Muscle layer of colon (tissue), 2 donors: ENCODE measurements around the gene GOLGA3.
"Not testable (repeated sequence)": the region's sequence is repeated elsewhere in the genome, so short reads cannot be mapped to it uniquely, and the experiment has no call there.

Experiments used
- H3K27ac ChIP-seq: one replicate; pipeline ENCODE4 v1.7.0; 2013; ENCODE audit warnings: low read depth, mild to moderate bottlenecking, low read length, moderate library complexity
- H3K27me3 ChIP-seq, 2 donors: one replicate each; pipeline ENCODE4 v1.7.0; 2013; ENCODE audit warnings: low read length in 2 of 2, mild to moderate bottlenecking in 2 of 2; ENCODE audit not compliant: insufficient read depth in 2 of 2, control insufficient read depth in 1 of 2
- H3K36me3 ChIP-seq: one replicate; pipeline ENCODE4 v1.7.0; 2013; ENCODE audit warnings: mild to moderate bottlenecking, low read length; ENCODE audit not compliant: insufficient read depth
- H3K4me1 ChIP-seq: one replicate; pipeline ENCODE4 v1.7.0; 2013; ENCODE audit warnings: mild to moderate bottlenecking, low read length; ENCODE audit not compliant: insufficient read depth
- H3K4me3 ChIP-seq, 2 donors: one replicate each; pipeline ENCODE4 v1.7.0; 2013; ENCODE audit warnings: low read length in 2 of 2, low read depth in 1 of 2, mild to moderate bottlenecking in 1 of 2, moderate library complexity in 1 of 2
- H3K9ac ChIP-seq: one replicate; pipeline ENCODE4 v1.7.0; 2013; ENCODE audit warnings: low read length
- H3K9me3 ChIP-seq: one replicate; pipeline ENCODE4 v1.7.0; 2013; ENCODE audit warnings: mild to moderate bottlenecking, low read length
- donor health status: abdominal sarcoma.
- donor health status: Adenocarcinoma of cecum.

GOLGA3 gene

GRCh38 chr12:132856581-132856980 lies 27.9 kb upstream of the GOLGA3 start:
- Histone ChIP-seq H3K9ac (no peak overlapping the region), H3K27me3 (no peaks in the 10 kb centered on the region), H3K27ac (no peak overlapping the region), H3K36me3 (peaks cover 72% of the 10 kb centered on the region), H3K9me3 (no peaks in the 10 kb centered on the region), H3K4me1 (no peaks in the 10 kb centered on the region), H3K4me3 (no peak overlapping the region)

GRCh38 chr12:132855211-132855610 lies 26.5 kb upstream of the GOLGA3 start:
- H3K36me3 ChIP-seq = peaks cover 69% of the 10 kb centered on the region
- H3K27ac ChIP-seq, H3K9ac ChIP-seq, H3K4me1 ChIP-seq, H3K27me3 ChIP-seq, H3K4me3 ChIP-seq, H3K9me3 ChIP-seq: not testable (repeated sequence)

- Histone ChIP-seq H3K4me1 (no peaks in the 10 kb centered on the region), H3K4me3 (no peak overlapping the region), H3K9ac (no peak overlapping the region), H3K27me3 (no peaks in the 10 kb centered on the region), H3K27ac (no peak overlapping the region), H3K9me3 (no peaks in the 10 kb centered on the region), H3K36me3 (peaks cover 65% of the 10 kb centered on the region)
Measured at GRCh38 chr12:132853285-132854092, 24.8 kb upstream of the GOLGA3 start.

- H3K4me3 ChIP-seq = no peak overlapping the region
- no peak overlapping the region for H3K9ac ChIP-seq
- H3K4me1 ChIP-seq = no peaks in the 10 kb centered on the region
- H3K36me3 ChIP-seq = peaks cover 68% of the 10 kb centered on the region
- no peaks in the 10 kb centered on the region for H3K9me3 ChIP-seq
- no peaks in the 10 kb centered on the region for H3K27me3 ChIP-seq
- H3K27ac ChIP-seq = no peak overlapping the region
Measured at GRCh38 chr12:132852496-132852895, 23.8 kb upstream of the GOLGA3 start.

- Histone ChIP-seq H3K9ac (no peak overlapping the region), H3K27ac (no peak overlapping the region), H3K9me3 (no peaks in the 10 kb centered on the region), H3K36me3 (peaks cover 68% of the 10 kb centered on the region), H3K4me3 (no peak overlapping the region), H3K4me1 (no peaks in the 10 kb centered on the region), H3K27me3 (no peaks in the 10 kb centered on the region)
Measured at GRCh38 chr12:132851465-132851864, 22.8 kb upstream of the GOLGA3 start.

- no peak overlapping the region for H3K9ac ChIP-seq
- H3K4me3 ChIP-seq = no peak overlapping the region
- H3K27ac ChIP-seq = no peak overlapping the region
- H3K36me3 ChIP-seq = peaks cover 62% of the 10 kb centered on the region
- H3K27me3 ChIP-seq = no peaks in the 10 kb centered on the region
- H3K4me1 ChIP-seq = no peaks in the 10 kb centered on the region
- no peaks in the 10 kb centered on the region for H3K9me3 ChIP-seq
Measured at GRCh38 chr12:132850291-132850690, 21.6 kb upstream of the GOLGA3 start.

GRCh38 chr12:132848521-132848920 lies 19.9 kb upstream of the GOLGA3 start:
- Histone ChIP-seq H3K9me3 (no peaks in the 10 kb centered on the region), H3K4me1 (no peaks in the 10 kb centered on the region), H3K9ac (no peak overlapping the region), H3K36me3 (peaks cover 52% of the 10 kb centered on the region), H3K27me3 (no peaks in the 10 kb centered on the region), H3K4me3 (no peak overlapping the region), H3K27ac (no peak overlapping the region)

GRCh38 chr12:132847363-132848356 lies 19.0 kb upstream of the GOLGA3 start:
- Histone ChIP-seq H3K36me3 (peaks cover 50% of the 10 kb centered on the region), H3K27me3 (no peaks in the 10 kb centered on the region), H3K9ac (no peak overlapping the region), H3K27ac (no peak overlapping the region), H3K4me3 (no peak overlapping the region), H3K4me1 (no peaks in the 10 kb centered on the region), H3K9me3 (no peaks in the 10 kb centered on the region)

- H3K4me1 ChIP-seq, H3K27ac ChIP-seq, H3K27me3 ChIP-seq, H3K9ac ChIP-seq, H3K4me3 ChIP-seq, H3K9me3 ChIP-seq: not testable (repeated sequence)
- H3K36me3 ChIP-seq = peaks cover 53% of the 10 kb centered on the region
Measured at GRCh38 chr12:132844681-132845080, 16.0 kb upstream of the GOLGA3 start.

- Histone ChIP-seq H3K4me1 (peaks cover 13% of the 10 kb centered on the region), H3K27me3 (no peaks in the 10 kb centered on the region), H3K9me3 (no peaks in the 10 kb centered on the region), H3K4me3 (no peak overlapping the region), H3K36me3 (peaks cover 42% of the 10 kb centered on the region), H3K27ac (no peak overlapping the region), H3K9ac (no peak overlapping the region)
Measured at GRCh38 chr12:132842449-132843045, 13.9 kb upstream of the GOLGA3 start.

GRCh38 chr12:132841151-132841550 lies 12.5 kb upstream of the GOLGA3 start:
- no peak overlapping the region for H3K4me3 ChIP-seq
- no peak overlapping the region for H3K9ac ChIP-seq
- peaks cover 32% of the 10 kb centered on the region for H3K36me3 ChIP-seq
- H3K9me3 ChIP-seq = no peaks in the 10 kb centered on the region
- H3K27me3 ChIP-seq = no peaks in the 10 kb centered on the region
- H3K27ac ChIP-seq = no peak overlapping the region
- peaks cover 19% of the 10 kb centered on the region for H3K4me1 ChIP-seq
